Measurements from ENCODE around the gene PRRC2B. TPM values are rescaled to one million over a fixed set of nuclear protein-coding genes. Genes with fewer than 3 reads are reported as not detected.

The PRRC2B gene
- total and polyA plus RNA-seq, 2 experiments from 2014 or later, result 30.9 to 53.7 TPM

DNA sequence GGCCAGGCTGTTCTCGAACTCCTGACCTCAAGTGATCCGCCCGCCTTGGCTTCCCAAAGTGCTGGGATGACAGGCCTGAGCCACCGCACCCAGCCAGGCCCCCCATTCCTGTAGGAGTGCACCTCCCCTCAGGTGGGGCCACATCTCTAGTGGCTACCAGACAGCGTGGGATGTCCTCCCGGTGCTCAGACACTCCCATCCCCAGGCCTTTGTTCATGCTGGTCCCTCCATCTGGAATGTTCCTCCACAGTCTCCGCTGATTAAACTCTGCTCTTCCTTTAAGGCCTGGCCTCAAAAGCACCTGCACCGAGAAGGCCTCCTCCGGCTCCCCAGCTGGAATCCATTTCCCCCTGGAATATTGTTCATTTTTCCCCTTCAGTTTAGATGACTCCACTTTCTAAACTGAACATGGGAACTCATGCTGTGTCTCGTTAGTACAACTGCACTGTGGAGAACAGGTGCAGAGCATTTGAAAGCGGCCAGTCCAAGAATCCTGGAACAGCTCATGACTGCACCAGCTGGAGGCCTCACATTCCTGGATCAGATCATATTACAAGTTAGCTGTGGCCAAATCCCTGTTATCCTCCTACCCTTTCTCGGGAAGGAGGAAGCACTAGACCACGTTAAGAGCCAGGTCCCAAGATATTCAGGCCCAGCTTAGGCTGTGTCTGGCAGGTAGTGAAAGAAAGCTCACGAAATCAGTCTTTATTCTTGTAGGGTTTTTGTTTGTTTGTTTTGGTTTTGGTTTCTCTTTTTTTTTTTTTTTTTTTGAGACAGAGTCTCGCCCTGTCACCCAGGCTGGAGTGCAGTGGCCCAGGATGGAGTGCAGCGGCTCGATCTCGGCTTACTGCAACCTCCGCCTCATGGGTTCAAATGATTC lies 10.8 kb upstream of the PRRC2B start:
- H4K20me1 ChIP-seq (ENCODE audit: insufficient read depth), result no peaks in the 10 kb centered on the region
- DNase-seq, result peak; percentile 76
- in situ Hi-C loops (cut with MboI), result no loop called here
- H3K79me2 ChIP-seq (ENCODE audit: insufficient read depth), result no peaks in the 10 kb centered on the region
- H3K27ac ChIP-seq, result no peak overlapping the region
- H3K4me3 ChIP-seq, result no peak overlapping the region
- WGBS, 2 experiments (ENCODE audit: low coverage in 1 of 2, low lambda C conversion rate in 2 of 2, missing lambda C conversion rate in 2 of 2), result 50 to 51% methylated on average over 19 of the region's 19 CpGs
- no peaks in the 10 kb centered on the region for H3K36me3 ChIP-seq (ENCODE audit: low read depth)
- no peaks in the 10 kb centered on the region for H3K27me3 ChIP-seq (replicated peaks; ENCODE audit: insufficient read depth)
- H2AFZ ChIP-seq, result 0 out of 2 replicates have a peak overlapping the region, but pooled peaks have one; percentile 50
- H3F3A ChIP-seq (ENCODE audit: insufficient read depth), result peaks cover 8% of the 10 kb centered on the region
- H3K9me3 ChIP-seq (ENCODE audit: low read depth), result no peaks in the 10 kb centered on the region
- H3K9ac ChIP-seq, result no peak overlapping the region
- H3K4me1 ChIP-seq (ENCODE audit: insufficient read depth), result peaks cover 6% of the 10 kb centered on the region; the same call in 1 of the 2 replicates
- no peak for TF ChIP-seq EZH2phosphoT487 (IDR thresholded peaks at IDR 0.05; ENCODE audit: insufficient read depth, low read depth)
- TF ChIP-seq EZH2 (IDR thresholded peaks at IDR 0.05; ENCODE audit: insufficient read depth, poor library complexity, severe bottlenecking), result no peak
- no peaks in the 10 kb centered on the region for H3K9me2 ChIP-seq (ENCODE audit: insufficient read depth)
- H3K4me2 ChIP-seq (ENCODE audit: unreplicated experiment), result peak overlapping the region; percentile 59

DNA sequence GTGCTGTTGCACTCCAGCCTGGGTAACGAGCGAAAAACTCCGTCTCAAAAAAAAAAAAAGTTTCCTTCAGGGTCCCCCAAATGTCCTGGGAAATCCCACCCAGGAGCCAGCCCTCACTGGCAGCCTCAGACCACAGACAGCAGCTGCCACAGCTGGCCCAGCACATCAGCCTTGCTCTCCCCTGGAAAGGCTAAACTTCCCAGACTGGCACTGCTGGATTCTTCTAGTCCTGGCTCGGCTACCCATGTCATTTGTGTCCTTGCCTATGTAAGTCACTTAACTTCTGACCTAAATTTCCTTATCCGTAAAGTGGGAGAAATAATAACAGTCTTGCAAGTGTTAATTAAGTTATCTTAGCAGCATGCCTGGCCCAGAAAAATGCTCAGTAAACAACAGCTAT lies 8.6 kb upstream of the PRRC2B start:
- Histone ChIP-seq H3K9me2 (ENCODE audit: insufficient read depth) (no peaks in the 10 kb centered on the region), H2AFZ (no peak overlapping the region), H3K9ac (no peak overlapping the region), H3K4me1 (ENCODE audit: insufficient read depth) (peaks cover 6% of the 10 kb centered on the region; the same call in 1 of the 2 replicates), H3K4me3 (no peak overlapping the region), H3K27ac (no peak overlapping the region), H3K36me3 (ENCODE audit: low read depth) (no peaks in the 10 kb centered on the region), H3K9me3 (ENCODE audit: low read depth) (no peaks in the 10 kb centered on the region), H3K79me2 (ENCODE audit: insufficient read depth) (no peaks in the 10 kb centered on the region), H4K20me1 (ENCODE audit: insufficient read depth) (no peaks in the 10 kb centered on the region), H3K27me3 (replicated peaks; ENCODE audit: insufficient read depth) (no peaks in the 10 kb centered on the region), H3K4me2 (ENCODE audit: unreplicated experiment) (no peak overlapping the region), H3F3A (ENCODE audit: insufficient read depth) (peaks cover 8% of the 10 kb centered on the region; the same call in 1 of the 2 replicates)
- DNase-seq, result no peak
- no peak for TF ChIP-seq EZH2phosphoT487 (IDR thresholded peaks at IDR 0.05; ENCODE audit: insufficient read depth, low read depth)
- no peak for TF ChIP-seq EZH2 (IDR thresholded peaks at IDR 0.05; ENCODE audit: insufficient read depth, poor library complexity, severe bottlenecking)
- 64 to 75% methylated on average over 2 to 5 of the region's 5 CpGs for whole genome bisulfite sequencing, 2 experiments (ENCODE audit: low coverage in 1 of 2, low lambda C conversion rate in 2 of 2, missing lambda C conversion rate in 2 of 2)
- in situ Hi-C loops (cut with MboI), result no loop called here

DNA sequence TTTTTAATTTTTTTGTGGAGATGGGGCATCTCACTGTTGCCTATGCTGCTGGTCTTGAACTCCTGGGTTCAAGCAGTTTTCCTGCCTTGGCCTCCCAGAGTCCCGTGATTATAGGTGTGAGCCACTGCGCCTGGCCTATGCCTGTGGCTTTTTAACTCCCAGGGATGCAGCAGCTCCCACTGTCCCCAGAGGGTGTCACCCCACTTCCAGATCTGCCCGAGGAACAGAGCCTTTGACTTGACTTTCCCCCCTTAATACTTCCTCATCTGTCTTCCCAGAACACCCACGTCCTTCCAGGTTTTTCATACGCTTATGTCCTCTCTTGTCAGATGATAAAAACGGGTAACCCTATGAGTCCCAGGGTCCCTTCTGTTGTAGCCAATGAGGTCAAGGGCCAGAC lies 7.6 kb upstream of the PRRC2B start:
- in situ Hi-C loops (cut with MboI), result no loop called here
- no peaks in the 10 kb centered on the region for H4K20me1 ChIP-seq (ENCODE audit: insufficient read depth)
- H3K9me3 ChIP-seq (ENCODE audit: low read depth), result no peaks in the 10 kb centered on the region
- no peaks in the 10 kb centered on the region for H3K36me3 ChIP-seq (ENCODE audit: low read depth)
- H3K9ac ChIP-seq, result no peak overlapping the region
- no peak overlapping the region for H3K4me2 ChIP-seq (ENCODE audit: unreplicated experiment)
- no peaks in the 10 kb centered on the region for H3K27me3 ChIP-seq (replicated peaks; ENCODE audit: insufficient read depth)
- TF ChIP-seq EZH2phosphoT487 (IDR thresholded peaks at IDR 0.05; ENCODE audit: insufficient read depth, low read depth), result no peak
- no peak for TF ChIP-seq EZH2 (IDR thresholded peaks at IDR 0.05; ENCODE audit: insufficient read depth, poor library complexity, severe bottlenecking)
- no peaks in the 10 kb centered on the region for H3K79me2 ChIP-seq (ENCODE audit: insufficient read depth)
- H3F3A ChIP-seq (ENCODE audit: insufficient read depth), result peaks cover 8% of the 10 kb centered on the region; the same call in 1 of the 2 replicates
- 49 to 56% methylated on average over 6 of the region's 6 CpGs for WGBS, 2 experiments (ENCODE audit: low coverage in 1 of 2, low lambda C conversion rate in 2 of 2, missing lambda C conversion rate in 2 of 2)
- H3K4me3 ChIP-seq, result no peak overlapping the region
- H2AFZ ChIP-seq, result no peak overlapping the region
- no peak for DNase-seq
- peaks cover 6% of the 10 kb centered on the region; the same call in 1 of the 2 replicates for H3K4me1 ChIP-seq (ENCODE audit: insufficient read depth)
- H3K9me2 ChIP-seq (ENCODE audit: insufficient read depth), result no peaks in the 10 kb centered on the region
- H3K27ac ChIP-seq, result no peak overlapping the region

DNA sequence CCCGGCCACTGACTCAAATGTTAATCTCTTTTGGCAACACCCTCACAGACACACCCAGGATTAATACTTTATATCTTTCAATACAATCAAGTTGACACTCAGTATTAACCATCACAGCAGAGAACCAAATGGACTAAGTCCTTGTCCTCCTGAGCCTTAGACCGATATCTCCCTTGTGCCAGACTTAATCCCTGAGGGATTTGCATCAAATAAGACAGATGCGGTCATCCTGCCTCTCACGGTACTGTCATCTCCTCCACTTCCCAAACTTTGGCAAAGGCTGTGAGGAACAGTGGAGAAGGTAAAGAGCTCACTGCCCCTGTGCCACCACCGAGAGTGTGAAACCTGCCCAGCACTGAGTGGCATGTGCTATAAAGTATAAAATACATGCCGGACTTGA lies 6.5 kb upstream of the PRRC2B start:
- no peak overlapping the region for H3K27ac ChIP-seq
- peaks cover 6% of the 10 kb centered on the region; the same call in 1 of the 2 replicates for H3K4me1 ChIP-seq (ENCODE audit: insufficient read depth)
- DNase-seq, result no peak
- no peaks in the 10 kb centered on the region for H3K9me2 ChIP-seq (ENCODE audit: insufficient read depth)
- H4K20me1 ChIP-seq (ENCODE audit: insufficient read depth), result no peaks in the 10 kb centered on the region
- no peaks in the 10 kb centered on the region for H3K27me3 ChIP-seq (replicated peaks; ENCODE audit: insufficient read depth)
- WGBS, 2 experiments (ENCODE audit: low coverage in 1 of 2, low lambda C conversion rate in 2 of 2, missing lambda C conversion rate in 2 of 2), result 33 to 47% methylated on average over 6 of the region's 6 CpGs
- in situ Hi-C loops (cut with MboI), result no loop called here
- no peaks in the 10 kb centered on the region for H3K36me3 ChIP-seq (ENCODE audit: low read depth)
- H3F3A ChIP-seq (ENCODE audit: insufficient read depth), result peaks cover 8% of the 10 kb centered on the region; the same call in 1 of the 2 replicates
- TF ChIP-seq EZH2 (IDR thresholded peaks at IDR 0.05; ENCODE audit: insufficient read depth, poor library complexity, severe bottlenecking) (no peak), EZH2phosphoT487 (IDR thresholded peaks at IDR 0.05; ENCODE audit: insufficient read depth, low read depth) (no peak)
- no peak overlapping the region for H3K4me3 ChIP-seq
- H3K4me2 ChIP-seq (ENCODE audit: unreplicated experiment), result no peak overlapping the region
- no peaks in the 10 kb centered on the region for H3K79me2 ChIP-seq (ENCODE audit: insufficient read depth)
- H3K9me3 ChIP-seq (ENCODE audit: low read depth), result no peaks in the 10 kb centered on the region
- no peak overlapping the region for H2AFZ ChIP-seq
- no peak overlapping the region for H3K9ac ChIP-seq
